Panc1 (cell line): ENCODE results near the gene REX1BD. TPM values are rescaled to one million over a fixed set of nuclear protein-coding genes. Genes with fewer than 3 reads are reported as not detected.

ENCODE experiments used
- ATAC-seq: fragments of 200-7000 bp; cut with Tn5 transposase; 2 replicates; pipeline ENCODE4 v1.9.1; 2020; ENCODE audit warnings: mild to moderate bottlenecking, moderate library complexity
- BruUV-seq: library from RNA; stranded (reverse); fragments of 400-500 nt; replicated peaks from 2 replicates; lab custom pipeline; 2021; lab: Mats Ljungman, UMichigan
- CTCF ChIA-PET: fragments of 300-600 bp; sonication (Branson Sonifier 250); formaldehyde crosslinking; loops from one replicate; lab custom pipeline; 2022; ENCODE audit warnings: antibody characterized with exemption; lab: Charles Lee
- POLR2A ChIA-PET: fragments of 300-600 bp; sonication (Branson Sonifier 250); formaldehyde crosslinking; loops from one replicate; lab custom pipeline; 2022; ENCODE audit warnings: antibody characterized with exemption; lab: Charles Lee
- DNase-seq: peaks from one replicate; pipeline ENCODE4 v3.0.0-alpha.2; 2010; ENCODE audit warnings: low read depth, low spot score
- H3K27ac ChIP-seq: 2 replicates; pipeline ENCODE4 v1.5.1; 2011; ENCODE audit warnings: mild to moderate bottlenecking, low read length, inconsistent platforms
- H3K27me3 ChIP-seq: fragments of 200-500 bp; sonication (Bioruptor generic); 2 replicates; pipeline ENCODE4 v1.6.0; 2014; ENCODE audit warnings: low read length, inconsistent platforms; ENCODE audit not compliant: control insufficient read depth, insufficient read depth
- H3K36me3 ChIP-seq: fragments of 200-500 bp; sonication (Bioruptor generic); 2 replicates; pipeline ENCODE4 v1.5.1; 2014; ENCODE audit warnings: inconsistent platforms, mild to moderate bottlenecking, low read length, moderate library complexity; ENCODE audit not compliant: control insufficient read depth, insufficient read depth
- H3K4me1 ChIP-seq: 2 replicates; pipeline ENCODE4 v1.5.1; 2011; ENCODE audit warnings: inconsistent platforms, mild to moderate bottlenecking, low read length, moderate library complexity; ENCODE audit not compliant: control insufficient read depth, insufficient read depth
- H3K4me3 ChIP-seq, 2 experiments: 2 replicates each; pipeline ENCODE4 v1.5.1; 2011 to 2012; ENCODE audit warnings: low read depth in 2 of 2, low read length in 2 of 2, mild to moderate bottlenecking in 2 of 2, inconsistent platforms in 1 of 2, moderate library complexity in 1 of 2
- H3K9me3 ChIP-seq: fragments of 200-500 bp; sonication (Bioruptor generic); 2 replicates; pipeline ENCODE4 v1.5.1; 2014; ENCODE audit warnings: low read depth, mild to moderate bottlenecking, inconsistent platforms, low read length, moderate library complexity; ENCODE audit not compliant: control insufficient read depth, insufficient read depth
- POLR2AphosphoS5 ChIP-seq: IDR thresholded peaks from 2 replicates; pipeline ENCODE4 v1.6.1; 2012; ENCODE audit warnings: mild to moderate bottlenecking, low read depth, low read length, moderate library complexity
- SIN3A ChIP-seq: IDR thresholded peaks from 2 replicates; pipeline ENCODE4 v1.6.1; 2012; ENCODE audit warnings: low read depth, mild to moderate bottlenecking, low read length, moderate library complexity, borderline replicate concordance; ENCODE audit not compliant: insufficient read depth
- TCF7L2 ChIP-seq: IDR thresholded peaks from 2 replicates; pipeline ENCODE4 v1.6.1; 2011; ENCODE audit warnings: mild to moderate bottlenecking, low read depth, low read length, inconsistent platforms
- in situ Hi-C: cut with HindIII; loops from 2 replicates; pipeline ENCODE4 v1.10.0; 2016; ENCODE audit warnings: low sequenced_read_pairs, low pct_unique_long_range_greater_than_20kb
- intact Hi-C: fragments of 100-400 bp; cut with micrococcal nuclease; formaldehyde crosslinking; loops from one replicate; pipeline ENCODE4 v1.10.0; 2022; ENCODE audit not compliant: unreplicated experiment
- total RNA-seq: library from RNA; stranded (reverse); gene quantifications from one replicate; pipeline ENCODE4 v1.2.1, GENCODE V29; 2021; ENCODE audit not compliant: unreplicated experiment
- TF ChIP-seq, protein P1 (sequence below), 2 experiments: IDR thresholded peaks; 2 replicates each; pipeline ENCODE4 v1.6.1; 2011 to 2012; ENCODE audit warnings: low read depth in 2 of 2, control low read depth in 1 of 2, low read length in 1 of 2, mild to moderate bottlenecking in 1 of 2, moderate library complexity in 1 of 2; ENCODE audit not compliant: insufficient read depth in 1 of 2
- TF ChIP-seq, protein P2 (sequence below): fragments of 450-650 bp; IDR thresholded peaks from 2 replicates; pipeline ENCODE4 v1.5.1; 2017; ENCODE audit warnings: mild to moderate bottlenecking

Gene REX1BD
- total RNA-seq, 1 experiment from 2014 or later: 32.0 TPM

GRCh38 chr19:18542941-18543813 lies 45.4 kb upstream of the REX1BD start, which contains the start of gene FKBP8:
Gene FKBP8, minus strand, starts transcription at chr19:18543573. Its CDS starts 1,603 bp downstream, at chr19:18541970.
- H3K27ac ChIP-seq: peak within 1 kb of the TSS; percentile 77
- no peaks in the 10 kb centered on the region for H3K27me3 ChIP-seq
- CTCF ChIA-PET: no interaction called here
- H3K36me3 ChIP-seq: peaks cover 2% of the 10 kb centered on the region
- no TSS peak for BruUV-seq
- POLR2A ChIA-PET: no interaction called here
- TF ChIP-seq, protein P1, sequence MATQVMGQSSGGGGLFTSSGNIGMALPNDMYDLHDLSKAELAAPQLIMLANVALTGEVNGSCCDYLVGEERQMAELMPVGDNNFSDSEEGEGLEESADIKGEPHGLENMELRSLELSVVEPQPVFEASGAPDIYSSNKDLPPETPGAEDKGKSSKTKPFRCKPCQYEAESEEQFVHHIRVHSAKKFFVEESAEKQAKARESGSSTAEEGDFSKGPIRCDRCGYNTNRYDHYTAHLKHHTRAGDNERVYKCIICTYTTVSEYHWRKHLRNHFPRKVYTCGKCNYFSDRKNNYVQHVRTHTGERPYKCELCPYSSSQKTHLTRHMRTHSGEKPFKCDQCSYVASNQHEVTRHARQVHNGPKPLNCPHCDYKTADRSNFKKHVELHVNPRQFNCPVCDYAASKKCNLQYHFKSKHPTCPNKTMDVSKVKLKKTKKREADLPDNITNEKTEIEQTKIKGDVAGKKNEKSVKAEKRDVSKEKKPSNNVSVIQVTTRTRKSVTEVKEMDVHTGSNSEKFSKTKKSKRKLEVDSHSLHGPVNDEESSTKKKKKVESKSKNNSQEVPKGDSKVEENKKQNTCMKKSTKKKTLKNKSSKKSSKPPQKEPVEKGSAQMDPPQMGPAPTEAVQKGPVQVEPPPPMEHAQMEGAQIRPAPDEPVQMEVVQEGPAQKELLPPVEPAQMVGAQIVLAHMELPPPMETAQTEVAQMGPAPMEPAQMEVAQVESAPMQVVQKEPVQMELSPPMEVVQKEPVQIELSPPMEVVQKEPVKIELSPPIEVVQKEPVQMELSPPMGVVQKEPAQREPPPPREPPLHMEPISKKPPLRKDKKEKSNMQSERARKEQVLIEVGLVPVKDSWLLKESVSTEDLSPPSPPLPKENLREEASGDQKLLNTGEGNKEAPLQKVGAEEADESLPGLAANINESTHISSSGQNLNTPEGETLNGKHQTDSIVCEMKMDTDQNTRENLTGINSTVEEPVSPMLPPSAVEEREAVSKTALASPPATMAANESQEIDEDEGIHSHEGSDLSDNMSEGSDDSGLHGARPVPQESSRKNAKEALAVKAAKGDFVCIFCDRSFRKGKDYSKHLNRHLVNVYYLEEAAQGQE (IDR thresholded peaks at IDR 0.05; ENCODE audit: insufficient read depth in 1 of 2, low read depth in 2 of 2, low read length in 1 of 2): no peak
- in situ Hi-C loops: no loop called here
- peak within 1 kb of the TSS; percentile 52 to 55 for H3K4me3 ChIP-seq
- intact Hi-C loops: no loop called here
- peaks cover 11% of the 10 kb centered on the region; the same call in 1 of the 2 replicates for H3K4me1 ChIP-seq
- ATAC-seq (peak; percentile 99), DNase-seq (no peak)
- H3K9me3 ChIP-seq: no peaks in the 10 kb centered on the region

DNA sequence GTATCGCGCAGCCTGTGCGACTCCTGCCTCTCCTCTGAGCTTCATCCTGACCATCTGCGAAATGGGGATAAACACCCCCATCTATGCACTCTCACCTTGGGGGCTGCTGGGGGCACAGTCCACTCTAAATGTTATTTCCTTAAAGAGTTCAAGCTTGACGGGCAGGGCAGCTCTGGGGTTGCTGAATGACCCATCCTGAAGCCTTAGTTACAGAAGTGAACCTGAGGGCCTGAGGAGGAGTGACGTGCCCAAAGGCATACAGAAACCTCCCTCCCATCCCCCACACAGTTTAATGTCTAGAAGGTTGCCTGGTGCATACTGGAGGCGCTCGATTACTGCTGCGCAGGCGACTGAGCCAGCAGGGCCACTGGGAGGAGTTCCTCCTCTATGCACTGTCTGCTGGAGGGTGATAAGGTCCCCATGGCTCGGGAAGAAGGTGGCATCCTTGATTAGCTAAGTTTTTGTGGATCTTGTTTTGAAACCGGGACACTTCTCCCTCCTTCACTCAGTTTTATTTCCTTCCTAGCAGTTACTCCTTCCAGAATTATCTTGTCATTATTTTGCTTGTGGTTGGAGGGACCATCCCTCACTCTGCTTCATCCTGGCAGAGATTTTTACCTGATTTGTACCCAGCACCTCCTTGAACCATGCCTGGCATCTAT lies 44.7 kb upstream of the REX1BD start:
- H3K36me3 ChIP-seq: peaks cover 2% of the 10 kb centered on the region
- H3K27ac ChIP-seq: peak overlapping the region; percentile 77
- POLR2A ChIA-PET: no interaction called here
- intact Hi-C loops: no loop called here
- DNase-seq (peak; percentile 41), ATAC-seq (peak; percentile 87)
- TF ChIP-seq SIN3A: no peak
- TF ChIP-seq, protein P1 (IDR thresholded peaks at IDR 0.05; ENCODE audit: insufficient read depth in 1 of 2, low read depth in 2 of 2, low read length in 1 of 2): no peak
- no peak for TF ChIP-seq TCF7L2
- TF ChIP-seq POLR2AphosphoS5: no peak
- TF ChIP-seq, protein P2, sequence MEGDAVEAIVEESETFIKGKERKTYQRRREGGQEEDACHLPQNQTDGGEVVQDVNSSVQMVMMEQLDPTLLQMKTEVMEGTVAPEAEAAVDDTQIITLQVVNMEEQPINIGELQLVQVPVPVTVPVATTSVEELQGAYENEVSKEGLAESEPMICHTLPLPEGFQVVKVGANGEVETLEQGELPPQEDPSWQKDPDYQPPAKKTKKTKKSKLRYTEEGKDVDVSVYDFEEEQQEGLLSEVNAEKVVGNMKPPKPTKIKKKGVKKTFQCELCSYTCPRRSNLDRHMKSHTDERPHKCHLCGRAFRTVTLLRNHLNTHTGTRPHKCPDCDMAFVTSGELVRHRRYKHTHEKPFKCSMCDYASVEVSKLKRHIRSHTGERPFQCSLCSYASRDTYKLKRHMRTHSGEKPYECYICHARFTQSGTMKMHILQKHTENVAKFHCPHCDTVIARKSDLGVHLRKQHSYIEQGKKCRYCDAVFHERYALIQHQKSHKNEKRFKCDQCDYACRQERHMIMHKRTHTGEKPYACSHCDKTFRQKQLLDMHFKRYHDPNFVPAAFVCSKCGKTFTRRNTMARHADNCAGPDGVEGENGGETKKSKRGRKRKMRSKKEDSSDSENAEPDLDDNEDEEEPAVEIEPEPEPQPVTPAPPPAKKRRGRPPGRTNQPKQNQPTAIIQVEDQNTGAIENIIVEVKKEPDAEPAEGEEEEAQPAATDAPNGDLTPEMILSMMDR: no peak
- H3K4me1 ChIP-seq: peaks cover 11% of the 10 kb centered on the region; the same call in 1 of the 2 replicates
- CTCF ChIA-PET: no interaction called here
- BruUV-seq: no TSS peak
- H3K9me3 ChIP-seq: no peaks in the 10 kb centered on the region
- no peaks in the 10 kb centered on the region for H3K27me3 ChIP-seq
- peak overlapping the region; percentile 39 to 55 for H3K4me3 ChIP-seq
- in situ Hi-C loops: no loop called here
